Retina (tissue), 1 donor: ENCODE measurements around the gene TIPARP.
"Not testable (repeated sequence)": the region's sequence is repeated elsewhere in the genome, so short reads cannot be mapped to it uniquely, and the experiment has no call there.

Experiments used
- DNase-seq: peaks from one replicate; pipeline ENCODE4 v3.0.0-alpha.2; 2016

TIPARP gene

GRCh38 chr3:156716105-156716862, 41.9 kb downstream of the TIPARP start:
- no peak for DNase-seq

- no peak for DNase-seq
Measured at GRCh38 chr3:156718622-156719306, 44.4 kb downstream of the TIPARP start.

- DNase-seq: peak; percentile 36
Measured at GRCh38 chr3:156720826-156721225, 46.4 kb downstream of the TIPARP start.

DNA sequence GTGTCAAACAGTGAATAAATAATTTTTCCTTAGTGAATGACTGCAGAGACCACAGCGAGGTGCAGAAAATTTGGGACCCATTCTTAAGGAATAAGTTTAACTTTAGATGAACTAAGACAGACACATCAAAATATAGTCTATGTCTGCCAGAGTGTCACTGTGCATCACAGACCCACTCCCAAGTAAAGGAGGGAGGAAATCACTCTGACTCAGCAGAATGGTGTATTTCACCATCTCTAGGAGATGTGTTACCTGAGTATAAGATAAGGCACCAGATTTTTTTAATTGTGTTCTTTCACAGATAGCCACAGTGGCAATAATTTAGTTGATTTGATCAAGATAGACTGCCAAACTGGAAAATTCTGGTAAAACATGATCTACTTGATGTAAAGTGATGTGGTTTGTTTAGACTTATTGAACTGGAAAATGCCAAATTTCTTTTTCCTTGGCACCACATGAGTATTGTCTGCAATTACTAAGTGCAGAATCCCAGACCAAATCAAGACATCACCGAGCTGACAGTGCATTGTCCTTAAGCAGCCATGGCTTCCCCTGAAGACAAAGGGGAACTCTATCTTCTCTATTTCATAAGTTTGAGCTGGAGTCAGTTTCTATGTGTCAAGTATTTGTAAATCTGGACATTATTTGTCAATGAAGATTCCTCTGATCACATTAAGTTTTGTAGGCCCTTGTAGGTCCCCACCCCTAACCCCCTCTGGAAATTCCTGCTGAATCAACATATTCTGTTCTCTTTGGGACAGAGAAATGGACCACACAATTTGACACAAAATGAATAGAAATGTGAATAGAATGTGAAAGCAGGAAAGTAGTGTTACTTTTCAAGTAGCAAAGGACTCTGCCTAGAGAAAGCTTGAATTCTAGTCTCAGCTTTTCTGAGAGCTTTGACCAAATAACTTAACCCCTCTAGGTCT, 47.6 kb downstream of the TIPARP start:
- peak; percentile 74 for DNase-seq

GRCh38 chr3:156723182-156723619, 48.8 kb downstream of the TIPARP start:
- no peak for DNase-seq

DNA sequence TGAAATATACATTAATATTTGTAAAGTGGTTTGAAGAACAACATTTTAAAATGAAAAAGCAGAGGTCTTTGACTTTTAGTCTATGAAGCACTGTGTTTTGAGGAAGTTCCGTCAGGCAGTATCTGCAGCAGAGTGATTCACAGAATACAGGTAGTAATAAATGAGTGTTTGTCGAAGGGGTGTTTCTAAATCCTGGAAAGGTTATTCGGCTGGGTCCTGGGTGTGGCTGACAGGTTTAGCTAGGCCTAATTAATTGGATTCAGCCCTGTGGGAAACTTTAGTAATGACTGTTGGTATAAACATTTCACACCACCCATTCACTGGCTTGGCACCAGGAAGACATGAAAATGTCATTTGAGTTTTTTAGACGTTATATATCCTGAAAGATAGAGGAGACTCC, 51.3 kb downstream of the TIPARP start:
- no peak for DNase-seq

DNA sequence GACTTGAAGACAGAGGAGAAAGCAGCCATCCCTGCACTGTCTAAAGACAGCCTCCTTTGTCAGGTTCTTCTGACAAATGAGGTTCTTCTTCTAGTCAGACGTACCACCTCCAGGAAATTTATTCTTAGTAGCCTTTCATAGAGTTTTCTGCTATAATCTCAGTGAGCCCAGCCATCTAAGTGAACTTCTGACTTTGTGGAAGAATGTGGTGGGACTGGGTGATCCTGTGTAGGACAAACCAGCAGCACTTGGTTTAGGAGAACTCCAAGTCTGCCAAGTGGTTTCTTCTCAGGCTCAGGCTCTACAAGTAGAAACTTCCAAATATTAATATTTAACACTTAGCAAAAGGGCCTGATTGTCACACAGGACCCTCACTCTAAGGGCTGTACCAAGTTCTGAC, 52.1 kb downstream of the TIPARP start:
- DNase-seq: no peak

GRCh38 chr3:156727519-156728205, 53.3 kb downstream of the TIPARP start:
- DNase-seq: no peak

DNA sequence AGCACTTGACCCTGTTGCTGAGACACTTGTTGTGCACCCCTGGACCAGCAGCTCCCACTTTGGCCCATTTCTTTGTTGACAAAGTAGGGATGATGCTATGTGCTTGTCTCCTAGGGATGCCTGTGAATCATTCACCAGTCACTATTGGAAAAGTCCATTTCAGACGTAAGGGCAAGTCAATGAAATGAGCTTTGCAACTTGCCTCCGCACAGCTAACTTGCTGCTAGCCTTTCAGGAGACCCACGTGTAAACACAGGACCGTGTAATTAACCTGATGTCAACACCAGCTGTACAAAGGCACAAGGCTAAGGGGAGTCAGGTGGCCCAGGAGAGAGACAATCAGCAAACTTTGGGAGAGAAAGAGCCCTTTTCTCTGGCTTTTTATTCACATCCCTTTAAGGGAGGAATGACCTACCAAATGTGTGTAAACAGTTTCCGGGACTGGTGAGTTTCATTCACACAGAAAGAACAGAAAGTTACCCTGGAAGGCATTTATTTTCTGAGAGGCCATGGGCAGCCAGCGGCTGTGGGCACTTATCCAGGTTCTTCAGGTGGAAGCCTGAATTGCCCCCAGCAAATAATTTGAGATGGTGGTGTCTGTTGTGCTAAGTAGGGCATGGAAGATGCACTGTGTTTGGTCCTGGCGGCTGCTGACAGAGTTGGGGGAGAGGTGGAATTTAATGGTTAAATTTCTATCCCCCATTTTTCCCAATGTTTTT, 54.0 kb downstream of the TIPARP start:
- DNase-seq: no peak

DNA sequence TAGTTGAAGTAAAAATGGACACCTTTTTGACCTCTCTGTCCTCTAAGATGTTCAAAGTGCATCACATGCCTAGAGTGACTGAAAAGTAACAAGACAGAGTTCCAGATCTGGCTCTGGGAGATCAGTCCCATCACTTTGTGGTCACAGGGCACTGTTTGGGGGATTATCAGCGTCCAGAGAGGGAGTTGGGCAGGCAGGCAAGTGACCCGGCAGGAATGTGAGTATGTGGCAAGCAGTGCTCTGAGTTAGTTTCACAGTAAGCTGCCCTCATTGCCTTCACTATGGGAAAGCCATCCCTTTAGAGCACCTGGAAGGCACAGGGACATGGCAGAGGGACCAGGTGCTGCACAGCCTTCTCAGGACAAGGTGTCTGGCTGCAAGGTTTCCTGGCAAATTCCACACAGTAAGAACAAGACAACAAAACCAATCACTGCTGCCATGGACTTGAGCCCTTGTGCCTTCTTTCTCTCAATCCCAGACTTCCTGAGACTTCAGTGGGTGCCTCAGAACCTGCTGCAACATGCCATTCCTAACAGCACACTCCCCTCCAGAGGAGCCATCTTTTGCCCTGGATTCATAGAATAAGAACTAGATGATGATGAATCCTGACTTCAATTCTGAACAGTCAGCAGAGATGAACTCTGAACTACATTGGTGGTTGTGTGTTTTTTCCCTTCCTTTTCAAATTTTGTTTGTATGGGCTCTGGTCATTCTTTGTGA, 55.2 kb downstream of the TIPARP start:
- no peak for DNase-seq

DNA sequence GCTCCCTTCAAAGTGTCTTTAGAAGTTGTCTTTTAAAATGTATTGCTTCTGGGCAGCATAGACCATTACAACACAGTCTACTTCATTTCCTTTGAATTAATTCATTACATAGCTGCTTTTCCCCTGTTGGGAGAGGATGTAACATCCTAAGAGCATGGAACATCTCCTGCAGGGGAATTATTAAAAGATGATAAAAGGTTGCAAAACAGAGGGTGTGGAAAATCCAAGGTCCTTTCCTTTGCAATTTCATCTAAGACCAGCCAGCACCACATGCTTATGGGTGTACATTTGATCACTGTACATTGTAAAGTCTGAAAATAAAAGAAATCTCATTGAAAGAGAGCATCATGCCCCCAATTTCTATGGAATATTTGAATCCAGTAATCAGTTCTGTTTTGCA, 57.4 kb downstream of the TIPARP start:
- DNase-seq: no peak

- no peak for DNase-seq
Measured at GRCh38 chr3:156732261-156732660, 57.9 kb downstream of the TIPARP start.

DNA sequence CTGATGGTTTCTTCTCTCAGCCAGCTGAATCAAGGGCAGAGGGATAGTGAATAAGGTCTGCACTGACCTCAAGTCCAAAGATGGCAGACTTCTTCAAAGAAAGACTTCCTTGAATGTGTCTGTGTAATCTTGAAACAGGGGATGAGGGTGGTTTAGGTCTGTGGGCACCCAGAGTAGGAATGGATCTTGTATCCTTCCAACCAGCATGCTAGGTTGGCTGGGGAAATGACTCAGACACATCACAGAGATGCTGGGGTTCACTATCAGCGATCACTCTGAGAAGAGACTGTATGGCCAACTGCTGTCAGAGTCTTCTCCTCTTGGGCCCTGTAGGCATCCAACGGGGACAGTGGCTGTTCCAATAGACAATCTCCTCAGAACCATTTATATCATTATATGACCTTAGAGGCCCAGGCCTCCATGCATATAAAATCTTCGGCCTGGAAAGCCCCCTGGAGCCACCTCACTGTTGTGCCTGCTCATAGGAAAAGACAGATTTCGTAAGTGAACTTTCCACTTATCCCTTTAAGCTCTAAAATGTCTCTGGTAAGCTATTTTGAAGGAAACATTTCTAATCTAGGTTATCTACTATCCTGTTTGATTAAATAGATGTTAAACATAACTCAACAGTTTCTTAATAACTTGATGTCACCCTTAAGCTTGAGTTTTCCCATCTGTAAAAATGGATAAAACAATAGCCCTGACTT, 58.5 kb downstream of the TIPARP start:
- no peak for DNase-seq

GRCh38 chr3:156734661-156735060, 60.3 kb downstream of the TIPARP start:
- not testable (repeated sequence) for DNase-seq

GRCh38 chr3:156735471-156735870, 61.1 kb downstream of the TIPARP start:
- no peak for DNase-seq

- DNase-seq: not testable (repeated sequence)
Measured at GRCh38 chr3:156737049-156737448, 62.7 kb downstream of the TIPARP start.

DNA sequence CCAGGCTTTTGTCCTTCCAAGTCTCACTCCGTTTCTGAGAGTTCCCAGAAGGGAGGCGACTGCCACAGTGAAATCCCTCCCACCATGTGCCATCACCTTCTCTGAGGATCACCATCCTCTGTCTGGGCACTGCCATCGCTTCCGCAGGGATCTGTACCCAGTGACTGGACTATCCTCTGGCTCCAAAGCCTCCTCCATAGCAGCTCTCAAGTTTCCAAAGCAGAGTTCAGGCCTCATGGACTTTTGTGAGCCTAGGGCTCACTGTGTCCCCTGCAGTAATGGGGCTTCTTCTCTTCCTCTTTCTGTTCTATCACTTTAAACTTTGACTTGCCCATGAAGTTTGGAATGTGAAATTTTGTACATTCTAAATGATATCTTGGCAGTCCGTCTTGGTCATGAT, 63.9 kb downstream of the TIPARP start:
- no peak for DNase-seq

GRCh38 chr3:156739976-156740375, 65.6 kb downstream of the TIPARP start:
- no peak for DNase-seq

DNA sequence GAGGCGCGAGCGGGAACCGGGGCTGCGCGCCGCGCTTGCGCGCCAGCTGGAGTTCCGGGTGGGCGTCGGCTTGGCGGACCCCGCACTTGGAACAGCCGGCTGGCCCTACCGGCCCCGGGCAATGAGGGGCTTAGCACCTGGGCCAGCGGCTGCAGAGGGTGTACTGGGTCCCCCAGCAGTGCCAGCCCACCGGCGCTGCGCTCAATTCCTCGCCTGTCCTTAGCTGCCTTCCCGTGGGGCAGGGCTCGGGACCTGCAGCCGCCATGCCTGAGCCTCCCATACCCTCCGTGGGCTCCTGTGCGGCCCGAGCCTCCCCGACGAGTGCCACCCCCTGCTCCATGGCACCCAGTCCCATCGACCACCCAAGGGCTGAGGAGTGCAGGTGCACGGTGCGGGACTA, 66.2 kb downstream of the TIPARP start:
- DNase-seq: not testable (repeated sequence)

- DNase-seq: no peak
Measured at GRCh38 chr3:156741935-156742334, 67.5 kb downstream of the TIPARP start.

- DNase-seq: no peak
Measured at GRCh38 chr3:156742401-156742800, 68.0 kb downstream of the TIPARP start.
